ENCODE data around the gene S100PBP.

- TF ChIP-seq ZNF184 (CRISPR knock-in tag; IDR thresholded peaks at IDR 0.05) (no peak), POLR2A (conservative IDR thresholded peaks at IDR 0.05) (no peak), CTCF (IDR thresholded peaks at IDR 0.05 in 2 of 3, conservative IDR thresholded peaks at IDR 0.05 in 1 of 3; ENCODE audit: insufficient read depth in 2 of 3, low read depth in 1 of 3, low read length in 3 of 3) (no peak)
Observed at GRCh38 chr1:32891630-32892029, 74.2 kb downstream of the S100PBP start.

Data from K562 (cell line).